HG03060 (cell line): ENCODE measurements around the gene ATP2B2.

Experiments used
- ATAC-seq: cut with Tn5 transposase; IDR thresholded peaks from one replicate; pipeline ENCODE4 v1.9.1; 2021; ENCODE audit warnings: low read depth, moderate number of reproducible peaks; ENCODE audit not compliant: unreplicated experiment

The ATP2B2 gene

DNA sequence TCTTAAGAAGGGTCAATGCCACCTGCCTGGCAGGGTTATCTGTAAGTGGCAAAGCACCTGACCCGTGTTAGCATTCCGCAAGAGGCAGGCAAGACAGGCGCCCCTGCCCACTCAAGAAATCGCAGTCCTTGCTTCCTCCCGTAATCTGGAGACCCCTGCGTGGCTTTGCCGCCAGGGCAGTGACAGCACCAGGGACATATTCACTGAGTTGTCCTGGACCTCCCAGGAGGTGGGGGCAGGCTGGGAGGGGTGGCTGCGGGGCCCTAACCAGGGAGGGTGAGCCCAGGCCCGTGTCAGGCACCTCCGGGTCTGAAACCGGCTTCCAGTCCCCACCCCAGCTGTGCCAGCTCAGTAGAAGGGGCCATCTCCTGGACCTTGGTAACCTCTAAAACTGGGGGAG is 168.6 kb downstream of the ATP2B2 start:
- no peak for ATAC-seq

DNA sequence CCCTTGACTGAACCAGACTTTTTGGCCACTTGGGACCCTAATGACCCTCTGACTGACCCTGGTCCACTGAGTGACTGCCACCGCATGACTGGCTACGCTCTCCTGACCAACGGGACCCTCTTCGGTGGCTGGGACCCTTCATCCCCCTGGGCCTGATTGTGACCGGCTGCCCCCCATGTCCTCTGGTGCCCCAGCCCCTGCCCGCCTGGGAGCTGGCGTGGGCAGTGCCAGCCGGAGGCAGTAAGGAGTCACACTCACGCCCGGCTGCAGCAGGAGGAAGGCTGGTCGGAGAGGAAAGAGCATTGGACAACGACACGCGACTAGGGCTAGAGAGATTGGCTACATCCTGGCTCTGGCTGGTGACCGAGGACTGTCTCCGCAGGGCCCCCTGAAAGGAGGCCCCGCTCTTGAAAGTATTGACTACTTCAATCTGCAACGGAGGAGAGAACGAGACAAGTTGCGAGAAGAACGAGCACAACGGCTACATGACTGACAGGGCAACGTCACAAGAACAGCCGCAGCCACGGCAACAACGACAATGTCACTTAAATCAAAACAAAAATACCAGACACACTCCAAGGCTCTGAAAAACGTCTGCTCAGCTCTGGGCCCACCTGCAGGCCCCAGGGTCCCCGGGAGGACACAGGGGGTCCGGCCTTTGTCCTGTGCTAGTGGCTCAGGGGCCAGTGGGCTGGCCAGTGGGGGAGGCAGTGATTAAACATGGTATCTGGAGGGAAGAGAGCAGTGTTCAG is 169.3 kb downstream of the ATP2B2 start:
- no peak for ATAC-seq

DNA sequence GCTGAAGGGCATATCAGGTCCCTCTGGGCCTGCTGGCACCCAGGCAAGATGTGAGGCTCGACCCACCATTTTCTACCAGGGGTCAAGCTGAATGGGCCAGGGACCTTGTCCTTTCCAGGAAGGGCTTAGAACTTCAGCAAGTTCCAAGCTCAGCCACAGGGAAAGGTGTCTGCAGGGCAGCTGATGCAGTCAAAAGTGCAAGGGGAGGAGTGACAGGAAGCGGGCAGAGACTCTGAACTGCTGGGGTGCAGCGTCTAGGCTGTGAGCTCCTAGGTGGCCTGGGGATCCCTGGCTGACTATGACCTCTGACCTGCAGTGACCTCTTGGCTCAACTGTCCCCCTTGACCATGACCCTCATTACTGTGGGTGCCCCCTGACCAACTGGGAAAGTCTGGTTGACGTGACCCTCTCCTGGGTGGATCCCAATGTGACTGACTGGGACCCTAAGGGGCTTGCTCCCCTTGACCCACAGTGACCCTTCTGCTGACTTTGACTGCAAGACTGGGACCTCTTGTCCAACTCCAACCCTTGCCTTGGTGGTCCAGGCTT is 170.1 kb downstream of the ATP2B2 start:
- no peak for ATAC-seq

DNA sequence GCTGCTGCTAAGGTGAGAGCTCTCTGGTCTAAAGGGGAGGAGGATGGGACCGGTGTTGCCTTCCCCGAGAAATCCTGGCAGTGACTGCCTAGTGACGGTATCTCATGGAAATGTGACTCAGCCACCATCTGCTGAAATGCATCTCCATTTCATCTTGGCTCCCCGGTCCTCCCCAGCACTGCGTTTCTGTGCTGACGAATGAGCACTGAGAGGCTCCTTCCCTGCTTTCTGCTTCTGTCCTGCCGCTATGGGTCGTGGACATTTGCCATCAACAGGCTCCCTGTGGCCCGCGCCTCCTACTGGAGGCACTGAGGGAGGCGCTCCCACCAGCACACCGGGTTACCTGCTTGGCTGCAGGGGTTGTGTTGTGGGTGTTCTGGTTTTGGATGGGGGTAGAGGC is 170.9 kb downstream of the ATP2B2 start:
- ATAC-seq: no peak

DNA sequence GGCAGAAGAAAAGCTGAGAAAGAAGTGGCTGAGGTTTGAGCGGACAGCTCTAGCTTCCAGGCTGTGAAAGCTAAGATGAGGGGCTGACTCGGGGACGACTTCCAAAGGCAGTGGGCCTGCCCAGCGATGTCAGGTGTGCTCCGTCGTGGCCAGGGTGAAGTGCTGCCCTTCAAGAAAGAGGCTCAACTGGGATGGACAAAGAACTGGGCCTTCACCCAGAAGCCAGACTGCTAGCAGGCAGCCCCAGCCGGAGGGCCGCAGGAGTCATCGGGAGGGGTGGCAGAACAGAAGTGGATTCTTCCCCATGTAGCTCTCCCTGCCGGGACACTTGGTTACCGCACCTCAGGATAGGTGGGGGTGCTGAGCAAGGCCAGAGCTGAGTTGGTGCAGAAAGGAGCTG is 171.3 kb downstream of the ATP2B2 start:
- ATAC-seq: no peak

DNA sequence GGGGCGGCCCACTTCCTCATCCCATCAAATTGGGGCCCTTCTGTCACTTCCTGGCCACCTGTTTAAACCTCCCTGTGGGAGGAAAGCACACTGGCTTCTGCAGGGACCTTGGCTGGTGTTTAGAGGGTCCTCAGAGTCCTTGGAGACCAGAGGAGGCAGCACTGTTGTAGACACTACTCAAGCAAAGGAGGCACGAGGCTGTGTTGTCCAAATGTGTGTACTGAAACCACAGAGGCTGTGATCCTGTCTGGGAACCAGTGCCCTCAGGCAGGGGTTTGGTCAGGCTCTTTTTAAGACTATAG is 172.1 kb downstream of the ATP2B2 start:
- ATAC-seq: no peak

DNA sequence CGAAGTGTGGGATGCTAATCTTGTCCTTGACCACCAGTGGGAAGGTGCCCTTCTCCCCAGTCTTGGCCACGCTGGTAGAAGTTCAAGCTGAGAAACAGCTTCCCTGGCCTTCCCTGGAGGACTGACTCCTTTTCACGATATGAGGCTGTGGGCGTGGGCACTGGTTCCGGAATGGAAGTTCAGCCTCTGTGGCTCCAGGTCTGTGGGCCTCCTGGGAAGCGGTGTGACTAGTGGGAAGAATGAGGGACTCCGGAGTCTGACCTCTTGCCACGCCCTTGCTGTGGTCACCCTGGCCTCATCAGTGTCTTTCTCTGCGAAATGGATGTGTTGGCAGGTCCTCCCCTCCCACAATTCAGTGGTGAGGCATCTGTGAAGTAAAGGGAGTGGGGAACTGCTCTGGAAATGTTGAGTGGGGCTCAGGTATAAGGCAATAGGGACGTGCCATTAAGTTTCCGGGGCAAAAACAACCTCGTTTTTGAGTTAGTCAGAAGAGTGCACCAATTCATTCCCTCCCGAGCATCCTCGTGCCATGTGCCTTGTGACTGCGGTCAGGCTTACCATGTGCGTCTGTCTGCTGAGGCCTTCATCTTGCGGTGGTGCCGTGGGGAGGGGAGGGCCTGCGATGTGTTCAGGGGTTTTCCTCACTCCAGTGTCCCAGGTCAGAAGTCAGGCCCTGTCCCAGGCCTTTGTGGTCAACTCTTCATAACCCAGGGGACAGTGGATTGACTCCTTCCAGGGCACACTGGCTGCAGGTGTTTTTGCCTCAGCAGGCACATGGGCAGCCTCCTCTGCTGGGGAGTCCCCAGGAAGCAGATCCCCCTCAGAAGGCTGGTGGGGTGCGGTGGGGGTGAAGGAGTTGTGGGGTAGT is 172.7 kb downstream of the ATP2B2 start:
- ATAC-seq: no peak

DNA sequence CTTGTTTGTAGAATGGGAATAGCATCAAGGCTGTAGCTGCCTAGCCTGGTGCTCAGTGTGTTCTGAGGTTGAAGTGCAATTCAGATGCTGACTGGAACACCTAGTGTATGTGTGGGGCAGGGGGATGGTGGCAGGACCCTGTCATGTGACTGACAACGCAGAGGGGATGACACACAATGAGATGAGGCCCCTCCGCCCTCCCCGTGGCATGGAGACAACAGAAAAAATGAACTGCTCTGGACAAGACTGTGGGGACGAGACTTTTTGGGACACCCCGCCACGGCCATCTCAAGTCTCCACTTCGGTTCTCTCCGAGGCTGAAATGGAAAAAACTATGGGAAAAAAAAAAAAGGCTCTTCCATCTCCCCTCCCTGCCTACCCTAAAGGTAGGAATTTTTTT is 174.1 kb downstream of the ATP2B2 start:
- no peak for ATAC-seq

DNA sequence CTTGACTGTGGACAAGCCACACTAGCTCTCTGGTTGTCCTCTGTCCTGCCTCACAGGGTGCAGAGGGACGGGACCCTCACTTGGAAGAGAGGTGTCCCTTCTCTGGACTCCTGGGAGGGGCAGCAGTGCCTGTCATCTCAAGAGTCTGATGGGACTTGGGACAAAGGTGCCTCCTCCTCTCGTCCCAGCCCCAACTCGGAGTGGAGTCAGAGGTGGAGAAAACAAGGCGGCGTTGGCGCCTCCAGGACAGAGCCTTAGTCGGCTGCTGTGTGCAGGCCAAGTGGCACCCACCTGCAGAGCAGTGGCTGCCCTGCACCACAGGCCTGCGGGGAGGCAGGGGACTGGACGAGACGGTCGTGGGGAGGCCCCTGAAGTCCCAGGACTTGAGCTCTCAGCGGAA is 175.1 kb downstream of the ATP2B2 start:
- no peak for ATAC-seq

DNA sequence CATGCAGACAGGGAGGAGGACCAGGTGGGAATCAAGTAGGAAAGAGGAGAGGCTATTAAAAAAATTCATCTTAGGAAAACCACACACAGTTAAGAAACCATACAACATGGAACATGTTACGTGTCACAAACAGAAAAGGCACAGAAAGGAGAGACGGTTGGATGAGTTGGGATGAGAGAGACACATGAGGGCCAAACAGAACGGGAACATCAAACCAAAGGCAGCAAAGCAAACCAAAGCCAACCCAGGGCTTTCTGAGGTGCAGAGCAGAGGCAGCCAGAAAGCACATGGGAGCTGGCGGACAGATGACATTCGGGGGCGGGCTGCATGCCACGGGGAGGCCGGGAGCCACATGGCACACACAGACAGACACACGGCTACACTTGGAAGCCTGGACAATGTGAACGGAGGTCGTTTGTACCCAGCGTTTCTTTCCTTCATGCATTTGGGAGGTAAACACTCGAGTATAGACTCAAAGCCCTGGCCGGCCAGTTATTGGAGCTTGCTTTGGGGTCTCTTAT is 175.8 kb downstream of the ATP2B2 start:
- no peak for ATAC-seq

DNA sequence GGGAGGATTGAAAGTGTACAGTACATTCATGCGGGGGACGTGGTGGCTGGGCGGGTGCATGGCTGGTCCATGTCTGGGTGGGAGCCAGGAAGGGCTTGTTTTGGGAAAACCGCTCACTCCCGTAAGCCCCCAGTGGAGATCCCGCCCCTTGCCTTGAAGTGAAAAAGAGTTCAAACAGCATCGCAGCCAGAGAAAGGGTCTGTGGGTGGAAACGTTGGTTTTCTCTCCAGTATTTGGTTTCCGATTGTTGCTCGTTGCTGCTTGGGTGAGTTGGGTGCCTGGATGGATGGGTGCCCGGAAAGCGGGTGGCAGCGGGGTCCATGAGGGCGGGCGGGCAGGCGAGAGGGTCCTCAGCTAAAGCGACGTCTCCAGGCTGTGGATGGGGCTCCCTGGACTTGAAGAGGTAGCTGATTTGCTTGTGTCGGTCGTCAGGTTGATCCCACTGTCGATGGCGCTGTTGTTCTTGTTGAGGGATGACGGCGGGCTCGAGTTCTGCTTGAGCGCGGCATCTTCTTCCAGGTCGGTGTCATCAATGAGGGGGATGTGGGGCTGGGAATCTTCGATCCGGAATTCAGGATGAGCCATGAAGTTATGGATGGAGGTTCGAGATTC is 176.8 kb downstream of the ATP2B2 start:
- no peak for ATAC-seq

DNA sequence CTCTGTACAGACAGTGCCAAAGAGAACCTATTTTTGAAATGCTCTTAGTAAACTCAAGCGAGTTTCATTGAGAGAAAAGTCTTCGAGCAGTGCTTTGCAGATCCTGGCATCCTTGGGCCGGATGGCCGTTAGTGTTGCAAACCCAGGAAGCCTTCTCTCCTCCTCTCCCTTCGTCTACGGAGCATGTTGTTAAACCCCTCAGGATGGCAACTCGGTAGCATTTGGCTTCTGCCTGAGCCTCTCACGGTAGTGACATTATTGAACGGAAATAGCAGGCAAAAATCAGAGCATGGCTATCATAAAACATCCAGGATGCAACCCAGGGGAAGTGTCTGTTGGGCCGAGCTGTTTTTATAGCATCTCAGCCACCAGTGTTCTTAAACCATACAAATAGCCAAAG is 177.8 kb downstream of the ATP2B2 start:
- ATAC-seq: no peak

DNA sequence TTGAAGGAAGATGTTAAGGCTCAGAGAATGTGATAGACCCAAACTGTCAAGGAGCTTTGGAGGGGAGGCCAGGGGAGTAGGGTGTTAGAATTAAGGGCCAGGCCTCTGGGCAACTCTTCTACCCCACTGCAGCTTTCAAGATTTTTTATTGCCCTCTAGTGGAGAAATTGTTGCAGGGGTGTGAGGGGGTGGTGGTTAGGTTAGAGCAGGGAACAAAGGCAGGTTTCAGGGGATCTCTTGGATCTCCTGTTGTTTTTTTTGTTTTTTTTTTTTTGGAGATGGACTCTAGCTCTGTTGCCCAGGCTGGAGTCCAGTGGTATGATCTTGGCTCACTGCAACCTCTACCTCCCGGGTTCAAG is 183.1 kb downstream of the ATP2B2 start:
- ATAC-seq: no peak

DNA sequence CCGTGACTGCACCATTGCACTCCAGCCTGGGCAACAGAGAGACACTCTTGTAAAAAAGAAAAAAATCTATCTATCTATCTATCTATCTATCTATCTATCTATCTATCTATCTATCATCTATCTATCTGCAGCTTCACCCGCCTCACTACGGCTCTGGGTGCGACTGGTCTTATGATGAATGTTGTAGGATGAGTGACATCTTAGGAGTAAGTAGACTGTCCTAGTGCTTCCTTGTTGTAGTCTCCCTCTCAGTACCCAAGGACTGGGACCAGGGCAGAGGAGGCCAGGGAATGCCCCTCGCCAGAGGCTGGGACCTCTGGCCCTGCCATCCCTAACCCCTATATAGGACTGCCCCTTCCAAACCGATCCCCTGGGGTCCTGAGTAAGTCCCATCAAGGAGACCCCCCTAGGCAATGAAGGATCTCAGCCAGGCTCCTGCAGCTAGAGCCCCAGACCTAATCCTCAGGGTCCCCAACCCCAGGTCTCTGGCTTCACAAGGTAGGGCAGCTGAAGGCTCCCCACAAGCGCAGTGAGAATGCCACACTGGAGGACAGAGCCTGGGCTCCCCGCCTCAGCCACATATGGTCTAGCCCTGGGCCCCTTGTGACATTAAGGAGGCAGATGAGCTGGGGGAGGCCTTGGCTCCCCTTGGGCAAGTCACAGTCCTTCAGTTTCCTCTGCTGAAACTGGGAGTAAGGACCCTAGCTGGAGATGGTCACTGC is 183.6 kb downstream of the ATP2B2 start:
- no peak for ATAC-seq

DNA sequence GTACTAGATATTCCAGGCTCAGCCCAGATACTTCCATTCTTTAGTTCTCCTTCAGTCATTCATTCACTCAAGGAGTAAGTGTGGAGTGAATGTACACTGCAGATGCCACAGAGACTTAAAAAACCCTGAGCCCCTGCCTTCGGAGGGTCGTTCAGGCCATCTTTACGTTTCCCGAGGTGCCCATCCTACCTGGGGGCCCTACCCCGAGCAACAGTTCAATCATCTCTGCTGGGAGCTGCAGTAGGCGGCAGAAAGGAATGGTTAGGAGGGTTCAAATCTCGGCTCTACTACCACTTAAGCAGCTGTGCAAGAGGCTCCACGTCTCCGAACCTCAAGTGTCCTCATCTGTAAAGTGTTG is 185.1 kb downstream of the ATP2B2 start:
- ATAC-seq: no peak

DNA sequence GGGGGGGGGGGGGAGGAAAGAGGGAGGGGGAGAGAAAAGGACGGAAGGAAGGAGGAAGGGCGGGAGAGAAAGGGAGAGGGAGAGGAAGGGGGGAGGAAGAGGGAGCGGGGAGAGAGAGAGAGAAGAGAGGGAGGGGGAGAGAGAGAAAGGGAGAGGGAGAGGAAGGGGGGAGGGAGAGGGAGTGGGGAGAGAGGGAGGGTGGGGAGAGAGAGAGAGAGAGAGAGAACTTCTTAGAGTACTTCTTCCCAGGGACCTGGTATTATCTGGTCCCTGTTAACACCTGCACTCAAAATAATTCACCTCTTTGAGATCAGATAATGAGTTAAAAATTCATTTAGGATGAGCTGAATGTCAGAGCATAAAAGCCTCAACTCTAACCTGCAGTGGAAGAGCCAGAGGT is 185.6 kb downstream of the ATP2B2 start:
- ATAC-seq: no peak

DNA sequence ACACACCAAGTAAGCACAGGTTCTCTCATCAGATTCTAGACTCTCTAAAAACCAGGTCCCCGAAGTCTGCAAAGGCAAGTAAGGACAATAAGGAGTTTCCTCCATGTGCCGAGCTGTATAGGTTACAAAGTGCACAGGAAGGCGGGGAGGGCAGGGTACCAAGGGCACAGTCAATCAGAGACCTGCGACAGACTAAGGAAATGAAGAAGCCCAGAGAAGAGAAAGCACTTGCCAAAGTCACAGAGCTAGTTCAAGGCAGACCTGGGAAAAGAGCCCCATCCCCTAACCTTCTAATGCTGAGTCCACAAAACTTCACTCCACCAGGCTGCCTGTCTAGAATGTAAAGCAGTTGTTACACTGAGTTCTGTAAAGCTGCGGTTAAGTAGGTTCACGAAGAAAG is 186.1 kb downstream of the ATP2B2 start:
- ATAC-seq: no peak

DNA sequence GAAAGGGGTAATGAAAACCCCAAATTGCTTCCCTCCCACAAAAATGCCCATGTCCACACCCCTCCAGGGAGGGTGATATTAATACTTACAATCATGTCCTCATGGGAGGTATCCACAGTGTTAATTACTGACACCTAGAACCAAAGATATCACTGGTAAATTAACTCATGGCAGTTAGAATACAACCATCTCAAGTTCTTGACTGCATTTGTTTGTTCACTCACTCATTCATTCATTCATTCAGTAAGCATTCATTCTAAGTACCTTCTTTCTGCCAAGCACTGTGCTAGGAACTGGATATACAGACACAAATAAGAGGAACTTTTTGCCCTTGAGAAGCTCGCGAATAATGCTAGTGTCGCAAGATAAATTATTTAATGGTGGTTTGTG is 187.4 kb downstream of the ATP2B2 start:
- no peak for ATAC-seq

DNA sequence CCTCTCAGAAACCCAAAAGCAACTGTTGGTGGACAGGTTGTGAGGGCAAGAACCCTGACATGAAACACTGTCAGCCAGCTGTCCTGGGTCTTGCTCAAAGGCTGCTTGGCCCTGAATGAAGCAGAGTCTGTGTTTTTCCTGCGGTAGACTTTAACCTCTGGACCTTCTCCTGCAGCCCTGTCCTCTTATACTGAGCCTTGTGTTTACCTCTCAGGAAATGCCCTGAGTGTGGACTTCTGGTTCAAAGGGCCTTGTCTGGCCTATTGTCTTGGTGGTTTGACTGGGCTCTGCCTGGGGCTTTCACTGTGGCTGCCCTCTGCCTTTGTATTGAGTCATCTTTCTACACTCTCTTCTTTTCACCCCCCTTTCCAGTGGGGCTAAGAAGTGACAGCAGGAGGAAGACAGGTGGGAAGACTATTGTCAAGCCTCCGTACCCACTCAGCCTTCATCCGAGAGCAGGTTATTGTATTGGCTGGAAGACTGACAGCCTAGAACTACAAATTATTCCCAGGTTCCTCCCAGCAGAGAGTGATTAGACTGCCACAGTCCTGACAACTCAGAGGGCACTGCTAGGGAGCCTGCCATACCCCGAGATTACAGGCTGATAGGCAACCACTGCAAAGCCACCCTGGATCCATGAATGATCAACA is 187.9 kb downstream of the ATP2B2 start:
- ATAC-seq: no peak

DNA sequence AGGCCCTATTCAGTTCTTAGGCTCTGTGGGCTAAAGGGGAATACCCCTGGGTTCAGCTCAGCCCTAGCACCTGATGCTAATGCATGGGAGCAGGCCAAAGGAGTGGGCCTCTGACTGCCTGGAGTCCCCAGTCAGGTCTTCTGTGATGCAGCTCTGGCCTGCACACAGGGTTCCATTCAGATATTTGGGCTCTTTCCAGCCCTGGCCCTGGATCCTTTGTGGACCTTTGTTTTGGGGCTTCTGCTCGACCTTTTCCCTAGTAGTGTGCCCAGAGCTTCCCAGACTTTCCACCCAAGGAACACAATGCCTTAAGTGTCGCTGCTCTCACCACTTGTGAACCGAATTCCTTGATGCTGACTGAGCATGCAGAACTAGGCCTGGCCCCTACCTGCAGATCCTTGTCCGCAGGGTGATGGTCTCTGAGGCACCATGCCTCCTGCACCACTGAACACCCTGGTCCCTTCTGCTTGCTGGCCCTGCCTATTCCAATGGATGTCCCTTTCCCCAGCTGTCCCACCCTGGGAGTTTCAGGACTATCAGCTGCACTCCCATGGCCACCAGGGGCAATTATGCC is 189.5 kb downstream of the ATP2B2 start:
- ATAC-seq: no peak
